Germinal center (tissue), 1 donor: ENCODE data around the gene UGT3A2.
"Not testable (repeated sequence)": the region's sequence is repeated elsewhere in the genome, so short reads cannot be mapped to it uniquely, and the experiment has no call there.

Experiments used
- DNase-seq: peaks from one replicate; pipeline ENCODE4 v3.0.0; 2012; ENCODE audit warnings: mixed read lengths, low spot score

The UGT3A2 gene

GRCh38 chr5:36054647-36055046 is 12.0 kb downstream of the UGT3A2 start:
- no peak for DNase-seq

GRCh38 chr5:36052538-36052937 is 14.1 kb downstream of the UGT3A2 start:
- no peak for DNase-seq

DNA sequence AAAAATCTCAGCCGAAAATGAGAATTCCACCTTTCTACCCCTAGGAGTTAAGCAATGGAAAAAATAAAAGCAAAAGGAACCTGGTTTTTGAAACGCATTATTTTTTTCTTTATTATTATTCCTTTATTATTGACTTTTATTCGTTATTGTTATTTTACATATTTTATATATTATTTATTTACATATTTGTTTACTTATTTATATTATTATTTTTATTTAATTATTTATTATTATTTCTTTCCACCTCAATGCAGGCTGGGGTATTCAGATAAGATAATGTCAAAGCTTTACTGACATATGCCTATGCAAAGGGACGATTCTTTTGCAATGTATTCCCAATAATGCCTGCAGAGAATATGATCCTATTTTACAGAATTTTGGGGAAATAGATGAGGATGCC is 16.7 kb downstream of the UGT3A2 start:
- DNase-seq: no peak

DNA sequence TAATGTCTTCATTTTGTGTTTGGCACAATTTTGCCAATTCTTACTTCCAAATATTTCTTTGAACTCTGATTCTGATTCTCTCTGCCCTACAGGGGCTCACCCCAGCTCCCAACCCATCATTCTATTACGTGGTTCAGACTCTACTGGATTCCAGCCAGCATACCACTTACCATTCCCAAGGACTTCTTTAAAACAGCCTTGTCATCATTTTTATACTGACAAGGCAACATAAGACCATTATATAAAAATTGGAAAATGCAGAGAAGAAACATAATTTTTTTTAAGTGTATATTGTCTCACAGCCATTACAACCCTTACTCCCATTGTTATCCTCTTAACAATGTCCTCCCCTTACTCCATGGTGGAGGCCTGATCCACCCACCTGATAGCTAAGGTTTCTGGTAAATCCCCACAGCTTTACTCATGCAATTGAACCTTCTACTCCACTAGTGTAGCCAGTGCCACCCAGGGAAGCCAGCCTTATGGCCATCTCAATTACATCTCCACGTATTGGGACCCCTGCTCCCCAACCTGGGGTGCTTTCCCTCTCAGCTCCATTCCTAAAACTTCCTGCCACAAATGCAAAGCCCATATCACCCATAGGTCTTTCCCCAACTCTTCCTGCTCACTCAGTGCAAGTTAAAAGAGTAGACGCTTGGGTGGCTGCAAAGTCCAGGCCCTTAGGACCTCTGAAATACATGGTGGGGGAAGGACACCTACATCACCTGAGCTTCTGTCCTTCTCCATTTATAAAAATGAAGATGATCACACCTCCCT is 19.1 kb downstream of the UGT3A2 start:
- no peak for DNase-seq

GRCh38 chr5:36045895-36046294 is 20.8 kb downstream of the UGT3A2 start:
- DNase-seq: no peak

DNA sequence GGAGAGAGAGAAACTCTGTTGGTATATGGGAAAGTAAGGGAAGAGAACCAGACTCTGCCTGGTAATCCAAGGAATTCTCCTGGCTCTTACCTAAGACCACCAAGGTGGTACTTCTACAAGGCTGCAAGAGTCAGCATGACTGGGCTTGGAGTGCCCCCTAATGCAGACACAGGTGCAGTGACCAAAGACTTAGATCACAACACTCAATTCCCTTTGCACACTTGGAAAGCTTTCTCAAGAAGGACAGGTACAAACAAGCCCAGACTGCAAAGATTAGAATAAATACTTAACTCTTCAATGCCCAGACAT is 25.2 kb downstream of the UGT3A2 start:
- no peak for DNase-seq

GRCh38 chr5:36040651-36041536 is 25.8 kb downstream of the UGT3A2 start:
- DNase-seq: no peak

DNA sequence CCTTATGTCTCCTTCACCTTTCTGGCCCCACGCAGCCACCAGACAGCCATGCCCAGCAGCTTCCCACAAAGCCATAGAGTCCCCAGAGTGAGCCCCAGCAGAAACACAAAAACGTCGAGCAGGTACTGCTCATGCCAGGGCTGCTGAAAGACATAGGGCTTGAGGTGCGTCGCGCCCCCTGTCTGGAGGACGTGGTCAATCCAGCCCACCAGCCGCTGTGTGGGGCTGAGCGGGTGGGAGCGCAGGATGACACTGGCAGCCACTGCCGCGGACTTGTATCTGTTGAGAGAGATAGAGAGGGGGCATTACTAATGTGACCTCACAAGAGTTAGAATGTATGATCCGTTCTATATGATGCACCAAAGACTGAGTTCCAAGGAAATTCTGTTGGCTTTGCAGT is 31.0 kb downstream of the UGT3A2 start:
- DNase-seq: no peak

GRCh38 chr5:36034536-36035134 is 32.0 kb downstream of the UGT3A2 start:
- DNase-seq: not testable (repeated sequence)

DNA sequence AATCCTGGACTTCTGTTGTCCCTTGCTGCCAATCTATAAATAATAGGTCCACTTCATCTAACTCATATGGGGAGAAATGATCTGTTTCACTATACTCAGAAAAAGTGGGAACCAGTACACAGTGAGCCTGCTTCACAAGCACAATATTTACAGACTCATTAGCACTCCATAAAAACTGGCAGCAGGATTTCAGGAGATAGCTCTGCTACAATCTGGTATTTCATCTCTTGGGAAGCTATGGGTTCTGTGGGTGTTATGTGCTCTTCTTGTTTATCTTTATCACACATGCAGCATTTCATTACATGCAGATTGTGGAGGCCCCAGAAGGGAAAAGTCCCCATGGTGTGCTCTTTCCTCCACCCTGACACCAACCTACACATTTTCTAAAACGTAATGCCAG is 33.2 kb downstream of the UGT3A2 start:
- no peak for DNase-seq

GRCh38 chr5:36033047-36033446 is 33.6 kb downstream of the UGT3A2 start:
- DNase-seq: no peak

GRCh38 chr5:36031223-36031622 is 35.5 kb downstream of the UGT3A2 start:
- DNase-seq: no peak

DNA sequence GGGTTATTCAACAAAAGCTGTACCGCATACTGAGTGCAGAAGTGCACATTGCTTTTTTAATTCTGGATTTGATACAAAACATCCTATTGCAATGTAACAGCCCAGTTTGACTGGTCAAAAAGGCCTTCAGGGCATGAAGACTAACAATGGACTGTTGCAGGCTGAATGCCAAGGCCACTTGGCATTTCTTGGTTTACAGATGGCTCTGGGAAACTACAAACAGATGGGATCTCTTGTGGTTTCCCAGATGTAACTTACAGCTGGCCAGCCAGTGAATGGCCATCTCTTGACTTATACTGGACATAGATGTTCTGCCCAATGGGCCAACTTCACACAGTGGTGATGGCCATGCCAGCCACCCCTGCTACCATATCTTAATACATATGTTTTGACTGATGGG is 36.8 kb downstream of the UGT3A2 start:
- DNase-seq: no peak

GRCh38 chr5:36028816-36029465 is 37.7 kb downstream of the UGT3A2 start:
- DNase-seq: no peak

DNA sequence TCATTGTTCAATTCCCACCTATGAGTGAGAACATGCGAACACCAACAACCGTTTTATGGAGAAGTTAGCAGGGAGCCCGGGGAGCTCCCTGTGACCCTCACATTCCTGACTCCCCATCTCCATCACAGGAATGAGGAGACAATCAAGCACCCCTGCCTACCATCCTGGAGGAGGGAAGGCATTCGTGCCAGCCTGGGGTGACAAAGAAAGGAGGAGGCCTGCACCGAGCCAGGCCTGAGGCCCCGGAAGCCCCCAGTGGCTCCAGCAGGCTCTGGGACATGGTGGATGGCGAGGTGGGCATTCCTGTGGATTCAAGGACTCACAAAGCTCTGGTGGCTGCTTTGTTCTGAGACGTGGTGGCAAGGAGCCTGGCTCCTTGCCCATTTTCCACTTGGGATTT is 39.0 kb downstream of the UGT3A2 start:
- no peak for DNase-seq

DNA sequence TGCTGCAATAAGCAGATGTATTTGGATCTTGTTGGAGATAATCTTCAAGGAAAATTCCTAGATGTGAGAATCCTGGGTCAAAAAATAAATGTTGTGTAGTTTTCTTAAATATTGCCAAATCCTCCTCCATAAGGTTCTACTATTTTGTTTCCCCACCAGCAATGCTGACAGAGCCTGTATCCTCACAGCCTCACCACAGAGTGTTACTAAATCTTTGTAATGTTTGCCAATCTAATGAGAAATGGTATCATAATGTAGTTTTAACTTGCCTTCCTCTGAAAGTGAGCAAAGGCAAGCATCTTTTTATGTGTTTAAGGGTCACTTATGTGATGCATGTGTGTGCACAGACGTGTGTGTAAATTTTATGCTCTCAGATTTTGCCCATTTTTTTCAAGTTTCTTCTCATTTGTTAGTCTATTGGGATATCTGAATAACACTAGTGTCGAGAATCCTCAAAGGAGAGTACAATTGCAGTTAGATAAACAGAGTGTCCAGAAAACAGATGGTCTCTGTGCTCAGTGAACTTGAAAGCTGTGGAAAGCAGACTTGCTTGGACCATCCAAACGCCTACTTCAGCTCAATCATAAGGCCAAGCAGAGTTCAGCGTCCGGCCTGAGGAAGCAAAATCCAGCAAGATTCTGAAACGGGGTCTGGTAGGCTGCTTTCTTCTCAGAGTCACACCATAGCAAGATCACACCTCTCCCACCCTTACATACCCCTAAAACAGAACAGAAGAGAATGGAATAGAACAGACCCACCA is 39.8 kb downstream of the UGT3A2 start:
- no peak for DNase-seq

DNA sequence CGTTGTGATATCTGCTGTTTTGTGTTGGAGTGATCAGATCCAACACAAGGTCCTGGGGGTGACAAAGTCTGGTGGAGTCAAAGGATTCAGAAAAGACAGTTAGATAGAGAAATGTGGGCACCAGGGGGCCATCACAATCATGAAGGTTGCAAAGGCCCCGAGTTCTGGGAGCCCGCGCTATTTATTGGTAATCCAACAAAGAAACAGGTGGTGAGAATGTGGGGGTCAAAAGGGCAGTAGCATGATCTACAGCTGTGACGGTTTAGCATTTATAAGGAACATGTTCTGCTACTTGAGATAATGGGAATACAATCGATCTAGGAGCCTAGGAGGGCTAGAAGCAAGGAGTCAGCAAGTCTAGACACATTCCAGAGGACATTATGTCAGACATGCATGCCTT is 44.4 kb downstream of the UGT3A2 start:
- DNase-seq: not testable (repeated sequence)

DNA sequence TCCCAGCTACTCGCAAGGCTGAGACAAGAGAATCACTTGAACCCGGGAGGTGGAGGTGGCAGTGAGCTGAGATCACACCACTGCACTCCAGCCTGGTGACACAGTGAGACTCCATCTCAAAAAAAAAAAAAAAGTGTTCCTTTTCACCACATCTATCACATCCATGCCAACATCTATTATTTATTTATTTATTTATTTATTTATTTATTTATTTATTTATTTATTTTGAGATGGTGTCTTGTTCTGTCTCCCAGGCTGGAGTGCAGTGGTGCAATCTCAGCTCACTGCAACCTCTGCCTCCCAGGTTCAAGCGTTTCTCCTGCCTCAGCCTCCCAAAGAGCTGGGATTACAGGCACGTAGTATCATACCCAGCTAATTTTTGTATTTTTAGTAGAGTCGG is 47.1 kb downstream of the UGT3A2 start:
- not testable (repeated sequence) for DNase-seq

DNA sequence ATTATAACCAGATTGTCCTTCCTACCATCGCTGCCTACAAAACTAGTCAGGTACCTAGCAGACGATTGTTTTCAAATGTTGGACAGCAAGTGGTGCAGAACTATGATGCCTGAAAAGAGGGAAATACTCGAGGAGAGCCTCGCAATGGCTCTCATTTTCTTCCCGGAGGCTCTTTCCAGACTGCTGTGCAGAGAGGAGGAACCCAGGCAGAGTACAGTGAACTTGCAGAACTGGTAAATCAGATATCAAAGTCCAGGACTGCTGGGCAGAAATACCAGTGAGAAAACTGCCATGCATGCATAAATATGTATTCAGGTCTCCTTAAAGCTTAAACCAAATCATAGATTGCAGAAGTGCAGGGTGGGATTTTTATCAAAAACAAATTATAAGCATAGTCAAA is 49.1 kb downstream of the UGT3A2 start:
- no peak for DNase-seq

DNA sequence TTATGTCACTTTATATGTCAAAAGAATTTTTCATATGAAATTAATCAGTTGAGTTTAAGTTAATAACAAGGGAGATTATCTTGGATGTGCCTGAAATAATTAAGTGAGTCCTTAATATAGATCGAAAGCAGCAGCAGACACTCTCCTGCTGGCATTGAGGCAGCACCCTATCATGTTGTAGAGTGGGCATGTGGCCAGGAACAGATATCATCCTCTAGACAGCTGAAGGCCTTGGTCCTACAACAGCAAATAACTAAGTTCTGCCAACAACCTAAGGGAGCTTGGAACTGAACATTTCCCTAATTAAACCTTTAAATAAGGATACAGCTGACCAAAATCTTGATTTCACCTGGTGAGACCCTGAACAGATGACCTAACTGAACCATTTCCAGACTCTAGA is 49.7 kb downstream of the UGT3A2 start:
- DNase-seq: no peak

- DNase-seq: no peak
Measured at GRCh38 chr5:36013182-36013581, 53.5 kb downstream of the UGT3A2 start.

DNA sequence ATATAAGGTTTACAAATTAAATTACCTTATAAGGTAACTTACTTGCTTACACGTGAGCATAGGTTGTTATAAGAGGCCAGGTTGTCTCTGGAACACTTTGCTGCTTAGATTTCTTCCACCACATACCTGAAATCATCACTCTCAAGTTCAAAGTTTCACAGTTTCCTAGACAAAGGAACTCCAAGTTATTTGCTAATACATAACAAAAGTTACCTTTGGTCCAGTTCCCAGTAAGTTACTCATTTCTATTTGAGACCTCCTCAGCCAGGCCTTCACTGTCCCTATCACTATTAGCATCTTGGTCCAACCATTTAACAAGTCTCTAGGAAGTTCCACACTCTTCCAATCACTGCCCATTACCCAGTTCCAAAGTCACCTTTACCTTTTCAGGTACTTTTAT is 57.0 kb downstream of the UGT3A2 start:
- DNase-seq: no peak
